NCI-H345 treated with DMSO at 0.1 percent for 48 hours (cell line): ENCODE data around the gene LNPK.
"Not testable (repeated sequence)": the region's sequence is repeated elsewhere in the genome, so short reads cannot be mapped to it uniquely, and the experiment has no call there.

ENCODE experiments used
- DNase-seq: peaks from one replicate; lab custom pipeline; 2025; ENCODE audit not compliant: unreplicated experiment; lab: John Stamatoyannopoulos, UW

Gene LNPK

DNA sequence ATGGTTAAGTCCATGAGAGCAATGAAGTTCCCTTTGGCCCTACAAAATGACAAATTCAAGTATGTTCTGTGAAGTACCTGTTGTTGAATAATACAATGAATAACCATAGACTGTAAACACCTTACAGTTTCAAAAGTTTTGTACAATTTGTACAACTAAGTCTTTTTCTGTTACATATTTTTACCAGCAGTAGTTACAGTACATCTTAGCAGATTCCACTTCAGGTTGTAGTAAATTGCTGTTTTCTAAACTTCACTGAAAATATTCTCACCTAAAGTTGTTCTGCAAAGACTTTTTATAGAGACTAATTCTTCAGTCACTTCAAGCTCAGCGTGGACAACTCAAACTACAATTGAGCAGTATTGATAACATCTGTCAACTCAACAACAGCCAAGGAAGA is 28.7 kb downstream of the LNPK start:
- DNase-seq, result no peak

DNA sequence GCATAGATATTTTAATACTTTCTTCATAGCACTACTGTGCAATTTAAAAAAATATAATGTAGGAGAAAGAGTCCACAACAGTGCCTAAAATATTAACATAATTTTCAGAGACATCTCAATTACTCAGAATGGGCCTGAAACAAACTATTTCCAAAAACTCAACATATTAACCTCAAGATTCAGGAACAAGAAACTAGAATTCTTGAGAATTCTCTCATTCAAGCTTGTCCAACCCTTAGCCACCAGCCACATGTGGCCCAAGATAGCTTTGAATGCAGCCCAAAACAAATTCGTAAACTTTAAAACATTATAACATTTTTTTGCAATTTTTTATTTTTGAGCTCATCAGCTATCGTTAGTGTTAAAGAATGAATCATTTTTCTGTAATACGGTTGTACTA is 35.2 kb downstream of the LNPK start:
- DNase-seq, result no peak

DNA sequence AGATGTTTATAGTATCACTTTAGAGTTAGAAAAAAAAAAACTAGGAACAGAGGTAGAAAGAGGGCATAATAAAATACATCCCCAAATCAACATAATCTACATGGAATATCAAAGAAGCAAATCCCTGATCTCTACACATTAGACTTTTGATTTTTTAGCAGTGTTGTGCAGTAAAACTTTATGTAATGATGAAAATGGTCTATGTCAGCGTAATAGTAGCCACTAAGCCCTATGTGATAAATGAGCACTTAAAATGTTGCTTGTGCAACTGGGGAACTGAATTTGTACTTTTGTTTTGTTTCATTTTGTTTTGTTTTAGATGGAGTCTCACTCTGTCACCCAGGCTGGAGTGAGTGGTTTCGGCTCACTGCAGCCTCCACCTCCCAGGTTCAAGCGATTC is 36.3 kb downstream of the LNPK start:
- no peak for DNase-seq

- no peak for DNase-seq
These were observed 37.9 kb downstream of the LNPK start for GRCh38 chr2:175964195-175964594.

DNA sequence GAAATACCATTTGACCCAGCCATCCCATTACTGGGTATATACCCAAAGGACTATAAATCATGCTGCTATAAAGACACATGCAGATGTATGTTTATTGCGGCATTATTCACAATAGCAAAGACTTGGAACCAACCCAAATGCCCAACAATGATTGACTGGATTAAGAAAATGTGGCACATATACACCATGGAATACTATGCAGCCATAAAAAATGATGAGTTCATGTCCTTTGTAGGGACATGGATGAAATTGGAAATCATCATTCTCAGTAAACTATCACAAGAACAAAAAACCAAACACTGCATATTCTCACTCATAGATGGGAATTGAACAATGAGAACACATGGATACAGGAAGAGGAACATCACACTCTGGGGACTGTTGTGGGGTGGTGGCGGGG is 38.9 kb downstream of the LNPK start:
- DNase-seq, result not testable (repeated sequence)

DNA sequence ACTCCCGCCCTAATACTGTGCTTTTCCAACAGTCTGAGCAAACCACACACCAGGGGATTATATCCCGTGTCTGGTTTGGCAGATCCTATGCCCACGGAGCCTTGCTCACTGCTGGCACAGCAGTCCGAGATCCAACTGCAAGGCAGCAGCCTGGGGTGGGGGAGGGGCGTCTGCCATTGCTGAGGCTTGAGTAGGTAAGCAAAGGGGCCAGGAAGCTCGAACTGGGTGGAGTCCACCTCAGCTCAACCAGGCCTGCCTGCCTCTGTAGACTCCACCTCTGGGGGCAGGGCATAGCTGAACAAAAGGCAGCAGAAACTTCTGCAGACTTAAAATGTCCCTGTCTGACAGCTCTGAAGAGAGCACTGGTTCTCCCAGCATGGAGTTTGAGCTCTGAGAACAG is 44.2 kb downstream of the LNPK start:
- no peak for DNase-seq

DNA sequence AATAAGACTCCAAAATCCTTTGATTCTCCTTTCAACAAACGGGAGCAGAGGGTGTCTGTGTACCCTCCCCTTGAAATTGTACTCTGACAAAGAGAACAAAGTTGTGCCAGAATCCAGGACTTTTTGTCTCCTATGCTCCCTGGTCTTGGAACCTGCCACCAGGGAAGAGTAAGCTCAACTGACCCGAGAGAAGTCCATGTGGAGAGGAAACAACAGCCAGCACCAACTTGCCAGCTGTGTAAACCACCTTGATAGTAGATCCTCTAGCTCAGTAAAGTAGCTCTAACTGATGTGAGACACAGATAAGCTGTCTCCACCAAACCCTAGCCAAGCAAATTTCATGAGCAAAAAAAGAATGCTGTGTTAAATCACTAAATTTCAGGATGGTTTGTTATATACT is 46.9 kb downstream of the LNPK start:
- DNase-seq, result no peak

GRCh38 chr2:175950512-175950911 is 51.6 kb downstream of the LNPK start:
- DNase-seq, result no peak

GRCh38 chr2:175948191-175948590 is 53.9 kb downstream of the LNPK start:
- DNase-seq, result no peak

GRCh38 chr2:175947073-175947472 is 55.0 kb downstream of the LNPK start:
- no peak for DNase-seq

DNA sequence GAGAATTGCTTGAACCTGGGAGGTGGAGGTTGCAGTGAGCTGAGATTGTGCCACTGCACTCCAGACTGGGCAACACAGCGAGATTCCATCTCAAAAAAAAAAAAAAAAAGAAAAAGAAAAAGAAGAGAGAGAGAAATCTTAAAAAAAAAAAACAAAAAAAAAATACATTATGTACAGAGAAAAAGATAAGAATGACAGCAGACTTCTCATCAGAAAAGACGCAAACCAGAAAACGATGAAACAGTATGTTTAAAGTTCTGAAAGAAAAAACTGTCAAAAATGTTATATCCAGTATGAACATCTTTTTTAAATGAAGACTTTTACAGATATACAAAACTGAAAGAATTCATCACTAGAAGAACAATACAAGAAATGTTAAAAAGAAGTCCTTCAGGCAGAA is 60.4 kb downstream of the LNPK start:
- no peak for DNase-seq

DNA sequence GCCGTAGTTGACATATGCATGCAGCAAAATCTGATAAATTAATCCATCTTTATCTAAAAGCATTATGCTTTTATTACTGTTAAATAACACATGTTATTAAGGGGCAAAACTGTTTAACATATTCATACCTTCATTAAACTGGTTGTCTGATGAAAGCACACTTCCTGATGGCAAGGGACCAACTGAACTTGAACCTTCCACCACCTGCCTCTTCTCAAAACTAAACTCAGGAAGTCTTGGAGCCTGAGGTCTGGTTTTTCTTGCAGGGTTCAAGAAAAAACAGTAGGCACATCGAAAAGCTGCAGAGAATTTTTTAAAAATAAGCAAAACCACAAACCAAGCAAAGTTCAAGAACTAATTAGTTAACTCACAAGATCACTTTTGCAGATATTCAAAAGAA is 64.9 kb downstream of the LNPK start:
- DNase-seq, result no peak

DNA sequence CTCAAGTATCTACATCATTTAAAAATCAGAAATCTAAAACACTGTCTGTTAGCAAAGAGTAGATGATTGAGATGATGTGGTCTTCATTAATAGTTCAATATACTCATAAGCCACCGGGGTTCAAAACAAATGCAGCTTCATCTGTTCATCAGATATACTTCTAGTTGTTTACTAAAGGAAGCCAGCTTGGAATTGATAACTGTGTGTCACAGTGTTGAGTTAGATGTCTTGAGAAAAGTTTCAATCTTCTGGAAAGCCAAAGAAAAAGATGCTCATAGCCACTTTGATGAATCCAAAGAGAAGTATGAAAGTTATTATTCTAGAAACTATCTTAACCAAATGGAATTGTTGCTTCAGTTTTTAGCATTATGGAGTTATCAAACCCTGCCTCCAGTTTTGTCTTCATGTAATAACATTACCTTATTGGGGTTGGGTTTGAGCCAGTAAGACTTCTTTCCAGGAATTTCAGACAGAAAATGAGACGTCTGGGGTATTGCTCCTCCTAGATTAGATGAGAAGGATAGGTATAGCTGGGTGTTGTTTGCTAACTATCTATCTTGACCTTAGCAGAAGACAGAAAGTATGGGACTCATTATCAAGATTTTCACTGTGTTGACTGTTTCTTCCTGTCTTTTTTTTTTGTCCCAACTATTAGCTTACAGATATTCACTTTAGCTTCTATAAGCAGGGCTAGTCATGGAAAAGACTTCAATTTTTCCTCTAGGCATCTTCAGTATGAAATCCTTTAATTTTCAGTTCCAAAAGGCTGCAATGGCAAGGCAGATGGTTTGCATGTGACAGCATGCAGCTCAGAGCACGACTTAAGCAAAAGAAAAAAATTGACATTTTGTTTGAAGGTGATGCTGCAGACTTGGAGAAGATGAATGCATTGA is 66.5 kb downstream of the LNPK start:
- DNase-seq, result no peak

DNA sequence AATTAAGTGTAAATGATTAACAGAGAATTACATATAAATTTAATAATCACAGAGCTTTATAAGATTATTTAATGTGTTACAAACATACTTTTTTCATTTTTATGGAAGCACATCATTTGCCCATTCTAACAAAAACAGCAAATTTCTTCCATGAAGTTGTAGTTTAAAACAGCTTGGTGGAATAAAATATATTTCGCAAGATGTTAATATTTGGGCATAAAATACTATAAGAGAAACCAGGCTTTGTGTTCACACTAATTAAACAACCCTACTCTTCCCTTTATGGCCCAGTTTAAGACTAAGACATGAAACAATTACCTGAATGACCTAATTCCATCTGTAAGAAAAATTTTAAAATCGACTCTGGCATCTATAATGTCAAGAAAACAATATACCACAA is 69.4 kb downstream of the LNPK start:
- no peak for DNase-seq

- no peak for DNase-seq
These were observed 70.3 kb downstream of the LNPK start for GRCh38 chr2:175931805-175932204.

- DNase-seq, result no peak
These were observed 71.6 kb downstream of the LNPK start for GRCh38 chr2:175930504-175930903.

DNA sequence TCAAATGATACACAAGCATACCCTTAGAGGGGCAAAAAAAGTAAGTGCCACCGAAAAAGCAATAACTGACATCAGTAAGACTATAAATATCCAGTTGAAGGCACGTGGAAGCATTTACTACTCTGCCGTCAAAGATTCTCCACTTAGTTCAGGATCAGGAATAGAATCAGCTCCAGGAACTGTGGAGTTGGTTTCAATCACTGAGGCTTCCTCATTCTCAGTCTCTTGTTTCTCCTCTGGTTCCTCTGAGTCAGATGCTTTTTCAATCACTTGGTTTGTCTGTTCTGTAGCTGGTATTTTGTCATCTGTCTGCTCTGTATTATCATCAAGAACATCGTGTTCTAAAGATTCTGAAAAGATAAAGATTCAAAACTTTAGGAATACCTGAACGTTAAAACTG is 72.2 kb downstream of the LNPK start:
- no peak for DNase-seq

DNA sequence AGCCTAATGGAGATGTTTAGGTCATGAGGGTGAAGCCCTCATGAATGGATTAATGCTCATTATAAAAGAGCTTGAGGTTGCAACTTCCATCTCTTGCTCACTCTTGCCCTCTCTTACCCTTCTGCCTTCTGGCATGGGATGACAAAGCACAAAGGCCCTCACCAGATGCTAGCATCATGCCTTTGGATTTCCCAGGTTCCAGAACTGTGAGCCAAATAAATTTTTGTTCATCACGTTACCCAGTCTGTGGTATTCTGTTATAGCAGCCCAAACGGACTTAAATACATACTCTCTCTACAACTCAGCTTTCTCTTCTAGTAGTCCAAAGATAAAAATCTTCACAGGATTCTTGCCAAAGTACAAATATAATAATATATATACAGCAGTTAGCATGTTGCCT is 75.8 kb downstream of the LNPK start:
- no peak for DNase-seq

GRCh38 chr2:175922160-175922559 is 79.9 kb downstream of the LNPK start:
- no peak for DNase-seq

GRCh38 chr2:175918935-175919334 is 83.1 kb downstream of the LNPK start:
- DNase-seq, result no peak

DNA sequence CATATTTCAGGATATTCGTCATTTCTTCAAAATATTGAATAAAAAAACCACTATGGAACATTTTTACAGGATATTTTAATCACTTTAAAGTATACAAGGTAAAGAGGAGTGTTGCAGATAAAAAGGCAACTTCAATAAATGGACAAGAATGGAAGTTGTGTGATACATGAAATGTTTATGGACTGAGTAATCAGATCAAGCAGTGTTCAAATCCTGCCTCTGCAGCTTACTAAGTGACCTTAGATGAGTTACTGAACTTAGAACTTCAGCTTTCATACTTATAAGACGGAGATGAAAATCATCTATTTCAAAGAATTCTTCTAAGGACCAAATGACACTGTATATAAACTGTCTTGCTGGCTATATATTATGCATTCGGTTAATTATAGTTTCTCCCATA is 87.2 kb downstream of the LNPK start:
- no peak for DNase-seq

GRCh38 chr2:175913849-175914743 is 88.0 kb downstream of the LNPK start:
- DNase-seq, result not testable (repeated sequence)
